Daoy (cell line): ENCODE data around the gene KLHDC8A. TPM values are rescaled to one million over a fixed set of nuclear protein-coding genes. Genes with fewer than 3 reads are reported as not detected.
A peak's percentile ranks its signal among the peaks of the same experiment; 100 is the strongest.

Experiments
- DNase-seq: peaks from one replicate; pipeline ENCODE4 v3.0.0-alpha.2; 2015; ENCODE audit warnings: low read depth
- total RNA-seq: library from RNA; depleted of rRNA; stranded (reverse); fragments of >200 nt; shearing (Covaris generic); gene quantifications from 2 replicates; pipeline ENCODE4 v1.2.3, GENCODE V29; 2014; rRNA removed

The KLHDC8A gene
- total RNA-seq, 1 experiment from 2014 or later: 0.34 TPM

DNA sequence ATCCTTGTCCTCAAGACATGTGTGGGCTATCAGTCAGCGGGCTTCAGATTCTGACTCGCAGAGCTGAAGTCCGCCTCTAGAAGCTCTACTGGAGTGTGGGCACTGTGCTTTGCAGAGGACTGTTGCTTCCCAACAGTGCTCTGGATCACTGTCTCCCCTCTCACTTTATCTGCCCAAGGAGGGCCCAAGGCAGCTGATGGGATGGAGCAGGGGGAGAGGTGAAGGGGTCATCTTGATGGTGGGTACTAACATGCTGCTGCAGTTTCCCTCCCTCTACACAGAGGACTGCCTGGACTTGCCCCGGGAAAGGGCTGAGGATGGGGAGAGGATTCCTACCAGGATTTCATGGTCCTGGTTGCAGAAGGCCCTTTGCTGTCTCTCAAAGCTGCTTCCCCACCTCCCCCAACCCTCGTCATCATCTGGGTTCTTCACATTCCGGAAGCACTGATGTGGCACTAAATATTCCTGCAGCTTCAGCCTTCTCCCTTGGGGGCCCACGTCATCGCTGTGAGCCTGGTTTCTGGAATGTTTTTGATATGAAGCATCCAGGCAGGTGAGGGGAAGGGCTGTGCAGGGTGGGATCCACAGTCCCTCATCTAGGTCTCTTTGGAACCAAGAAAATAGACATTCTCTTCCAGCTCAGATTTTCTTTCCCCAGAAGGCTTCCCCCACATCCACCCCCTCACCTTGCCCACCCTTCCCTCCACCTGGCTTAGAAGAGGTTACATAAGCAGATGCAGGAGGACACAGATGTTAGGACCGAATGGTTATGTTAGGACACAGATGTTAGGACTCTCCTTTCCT, 58.3 kb downstream of the KLHDC8A start:
- DNase-seq: peak; percentile 98

DNA sequence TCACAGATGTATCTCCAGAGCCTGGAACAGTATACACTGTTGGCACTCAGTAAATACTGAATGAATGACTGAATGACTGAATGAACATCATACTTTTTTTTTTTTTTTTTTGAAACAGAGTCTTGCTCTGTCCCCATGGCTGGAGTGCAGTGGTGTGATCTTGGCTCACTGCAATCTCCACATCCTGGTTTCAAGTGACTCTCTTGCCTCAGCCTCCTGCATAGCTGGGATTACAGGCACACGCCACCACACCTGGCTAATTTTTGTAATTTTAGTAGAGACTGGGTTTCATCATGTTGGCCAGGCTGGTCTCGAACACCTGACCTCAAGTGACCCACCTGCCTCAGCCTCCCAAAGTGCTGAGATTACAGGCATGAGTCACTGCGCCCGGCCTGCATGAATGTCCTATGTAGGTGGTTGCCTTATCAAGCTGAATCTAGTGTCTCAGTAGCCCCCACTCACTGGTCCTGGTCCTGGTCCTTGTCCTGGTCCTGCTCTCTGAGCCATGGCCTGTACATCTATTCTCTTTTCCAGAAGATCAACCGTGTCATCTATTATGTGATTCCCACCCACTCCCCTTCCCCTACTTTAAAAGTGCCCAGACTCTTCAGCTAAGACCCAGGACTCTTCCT, 59.1 kb downstream of the KLHDC8A start:
- peak; percentile 46 for DNase-seq

DNA sequence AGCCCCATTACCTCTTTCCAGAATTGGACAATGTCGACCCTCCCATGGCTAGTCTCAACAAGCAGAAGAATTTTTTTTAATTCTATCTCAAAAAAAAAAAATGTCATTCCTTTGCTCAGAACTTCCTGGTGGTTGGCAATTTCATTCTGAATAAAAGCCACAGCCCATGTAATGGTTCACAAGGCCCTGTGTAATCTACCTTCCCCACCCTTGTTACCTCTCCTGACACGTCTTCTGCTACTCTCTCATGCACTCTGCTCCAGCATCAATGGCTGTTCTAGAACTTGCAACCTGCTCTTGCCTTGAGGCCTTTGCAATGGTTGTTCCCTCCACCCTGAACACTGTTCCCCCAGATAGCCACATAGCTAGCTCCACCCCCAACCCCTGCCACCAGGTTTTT, 60.6 kb downstream of the KLHDC8A start:
- no peak for DNase-seq

DNA sequence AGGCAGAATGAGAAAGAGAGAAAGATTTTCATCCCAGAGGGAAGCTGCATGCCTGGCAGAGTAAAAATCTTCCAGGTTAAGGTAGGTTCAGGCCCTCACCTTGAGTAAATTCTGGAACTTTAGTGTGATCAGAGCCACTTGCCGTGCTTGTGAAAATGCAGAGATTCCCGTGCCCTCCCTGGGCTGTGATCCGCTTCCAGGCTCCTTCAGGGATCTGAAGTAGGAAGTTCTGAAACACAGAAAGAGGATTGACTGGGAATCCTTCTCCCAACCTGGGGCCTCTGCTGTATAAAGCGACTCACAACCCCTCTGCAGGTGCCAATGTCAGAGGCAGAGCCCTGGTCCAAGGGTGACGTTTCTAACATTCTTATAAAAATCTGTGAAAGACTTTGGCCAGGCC, 61.8 kb downstream of the KLHDC8A start:
- DNase-seq: peak; percentile 33

DNA sequence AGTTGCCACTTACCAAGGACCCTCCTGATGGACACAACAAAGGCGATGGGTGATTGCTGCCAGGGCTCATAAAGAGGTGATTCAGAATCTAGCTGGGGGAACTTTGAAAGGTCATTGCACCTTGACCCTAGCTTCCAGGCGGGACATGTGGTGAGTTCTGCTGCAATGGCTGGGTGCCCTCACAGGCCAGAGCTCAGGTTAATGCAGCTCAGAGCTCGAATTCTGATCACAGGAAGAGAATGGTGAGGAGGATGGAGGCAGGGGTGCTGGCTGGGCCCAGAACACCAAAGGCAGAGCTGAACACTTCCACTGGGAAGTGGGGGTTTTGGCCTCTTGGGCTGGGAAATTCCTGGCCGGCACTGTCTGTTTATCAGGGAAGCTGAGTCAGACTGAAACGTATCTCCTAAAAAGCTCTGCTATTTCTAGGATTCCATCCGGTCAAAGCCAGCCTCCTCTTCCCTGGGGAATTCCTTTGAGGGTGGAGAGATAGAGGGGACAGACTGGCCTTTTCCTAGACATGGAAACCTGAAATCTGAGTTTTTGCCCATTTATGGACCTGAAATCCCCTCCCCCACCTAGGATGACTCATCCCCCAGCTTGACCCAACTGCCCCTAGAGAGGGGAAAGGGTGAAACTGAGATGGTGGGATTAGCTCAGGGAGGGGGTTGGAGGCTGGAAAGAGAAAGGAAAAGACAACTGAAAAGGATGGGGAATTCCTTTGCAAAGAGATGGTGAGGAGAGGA, 62.4 kb downstream of the KLHDC8A start:
- DNase-seq: peak; percentile 94

DNA sequence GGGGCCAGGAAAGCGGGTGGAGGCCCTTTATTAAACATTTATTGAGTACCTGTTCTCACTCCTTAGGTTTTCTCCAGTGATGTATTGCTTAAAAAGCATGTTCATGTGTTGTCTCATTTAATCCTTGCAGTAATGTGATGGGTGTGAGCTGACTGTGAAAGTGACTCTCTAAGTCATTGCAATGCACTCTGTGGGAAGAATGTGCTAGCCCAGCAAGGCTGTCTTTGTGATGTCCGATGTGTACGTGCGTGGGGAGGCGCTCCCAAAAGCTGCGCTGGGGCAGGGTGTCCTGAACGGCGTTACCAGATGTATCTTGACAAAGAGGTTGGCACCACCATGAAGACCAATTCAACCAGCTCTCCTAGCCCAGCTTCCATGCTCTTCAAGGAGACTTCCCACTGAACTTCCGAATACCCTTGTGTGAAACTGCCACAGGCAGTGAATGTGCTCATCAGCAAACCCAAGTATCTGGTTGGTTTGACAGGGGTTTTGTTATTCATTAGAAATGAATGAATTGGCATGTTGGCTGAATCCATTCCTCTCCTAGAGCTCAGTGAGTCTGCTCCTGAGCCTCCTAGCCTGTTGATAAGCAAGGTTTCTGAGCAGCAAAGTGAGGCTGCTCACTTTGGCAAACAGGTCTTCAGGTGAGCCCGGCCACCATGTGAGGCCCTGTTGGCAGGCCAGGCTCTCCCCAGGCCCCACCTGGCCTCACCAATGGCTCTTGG, 63.2 kb downstream of the KLHDC8A start:
- DNase-seq: no peak

DNA sequence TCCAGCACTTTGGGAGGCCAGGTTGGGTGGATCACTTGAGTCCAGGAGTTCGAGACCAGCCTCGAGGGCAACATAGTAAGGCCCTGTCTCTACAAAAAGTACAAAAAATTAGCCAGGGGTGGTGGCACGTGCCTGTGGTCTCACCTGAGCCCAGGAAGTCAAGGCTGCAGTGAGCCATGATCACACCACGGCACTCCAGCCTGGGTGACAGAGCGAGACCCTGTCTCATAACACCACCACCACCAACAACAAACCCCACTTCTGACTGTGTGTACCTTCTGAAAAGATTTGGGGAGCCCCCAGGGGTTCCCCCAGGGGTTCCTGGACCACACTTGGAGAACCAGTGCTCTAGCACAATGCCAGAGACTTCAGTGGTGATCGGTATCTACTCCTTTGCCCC, 65.1 kb downstream of the KLHDC8A start:
- DNase-seq: no peak

DNA sequence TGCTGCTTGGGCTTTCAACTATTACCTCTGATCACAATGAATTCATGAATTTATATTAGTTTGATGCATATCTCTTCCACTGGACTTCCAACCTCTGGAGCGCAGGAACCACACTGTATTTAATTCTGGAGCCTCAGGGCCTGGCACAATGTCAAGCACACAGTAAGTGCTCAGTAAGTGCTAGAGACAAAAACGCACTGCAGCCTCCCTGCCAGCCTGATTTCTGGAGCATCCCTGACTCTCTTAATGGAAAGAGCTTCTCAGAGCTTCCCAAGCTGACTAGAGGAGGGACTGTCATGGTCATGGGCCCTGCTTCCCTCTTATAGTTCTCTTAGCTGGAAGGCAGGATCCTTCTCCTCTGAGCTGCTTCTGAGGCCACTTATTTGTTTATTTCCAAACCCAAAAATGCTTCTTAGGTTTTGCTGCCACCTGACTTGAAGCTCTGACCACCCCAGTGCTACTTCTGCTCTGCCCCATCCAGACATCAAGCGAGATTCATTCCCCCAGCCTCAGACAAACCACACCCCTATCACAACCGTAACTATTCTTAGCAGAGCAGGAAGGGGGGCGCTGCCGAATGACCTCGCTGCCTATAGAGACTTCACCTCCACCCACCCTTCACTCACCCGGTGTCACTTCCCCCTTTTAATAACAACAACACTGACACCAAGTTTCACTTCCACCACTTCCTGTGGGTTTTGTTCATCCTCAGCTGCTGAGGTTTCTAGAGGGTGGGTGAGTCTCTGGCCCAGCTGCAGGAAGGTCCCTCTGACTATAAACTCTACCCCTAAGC, 68.8 kb downstream of the KLHDC8A start:
- DNase-seq: peak; percentile 83

DNA sequence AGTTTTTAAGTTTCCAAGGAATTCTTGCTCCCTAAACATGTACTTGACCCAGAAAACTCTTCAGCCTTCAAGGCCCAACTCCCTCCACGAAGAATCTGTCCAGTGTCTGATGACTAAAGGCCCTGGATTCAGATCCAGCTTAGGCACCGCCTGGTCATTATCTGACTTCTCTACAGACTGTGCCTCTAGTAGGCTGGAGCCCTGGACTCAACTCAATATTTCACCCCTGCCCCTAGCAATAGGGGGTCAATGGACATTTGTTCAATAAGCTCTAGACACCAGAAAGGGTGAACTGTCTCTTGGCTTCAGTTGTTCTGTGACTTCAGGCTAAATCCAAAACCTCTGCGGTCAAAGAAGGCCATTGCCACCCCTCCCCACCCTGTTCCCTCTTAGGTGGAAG, 69.6 kb downstream of the KLHDC8A start:
- DNase-seq: no peak

DNA sequence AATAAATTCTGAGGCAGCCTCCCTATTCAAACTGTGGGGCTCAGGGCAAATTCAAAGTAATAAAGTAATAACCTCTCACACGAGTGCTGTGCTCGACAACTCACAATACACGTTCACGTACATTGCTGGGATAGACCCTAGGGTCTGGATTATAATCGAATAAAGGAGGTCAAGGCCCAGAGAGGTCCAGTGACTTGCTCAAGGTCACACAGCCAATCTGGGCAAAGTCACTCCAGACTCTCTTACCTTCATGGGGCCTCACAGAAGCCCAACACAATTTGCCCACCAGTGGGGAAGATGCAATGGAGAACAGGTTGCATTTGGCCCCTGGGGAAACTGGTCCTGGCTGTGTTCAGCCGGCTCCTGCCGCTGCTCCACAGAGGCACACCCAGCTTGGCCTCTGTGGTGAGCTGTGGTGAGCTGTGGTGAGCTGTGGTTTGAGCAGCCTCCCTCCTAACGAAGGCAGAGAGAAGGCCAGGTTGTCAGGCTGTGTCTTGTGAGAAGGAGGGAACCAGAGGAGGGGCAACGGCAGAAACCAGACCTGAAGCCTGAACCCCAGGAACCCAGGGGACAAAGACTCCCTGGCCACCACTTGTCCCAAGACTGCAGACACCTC, 70.3 kb downstream of the KLHDC8A start:
- peak; percentile 87 for DNase-seq

Other genes with a start within 250 kb of the KLHDC8A start
- gene RBBP5, start 234.9 kb downstream of the KLHDC8A start, total RNA-seq: 18.8 and 22.6 TPM in 2 replicates
- gene DSTYK, start 145.2 kb downstream of the KLHDC8A start, total RNA-seq: 5.0 and 6.2 TPM in 2 replicates
- gene TMCC2, start 129.0 kb downstream of the KLHDC8A start, total RNA-seq: 3.2 and 4.8 TPM in 2 replicates
- gene NUAK2, start 35.2 kb downstream of the KLHDC8A start, total RNA-seq: 11.1 and 12.4 TPM in 2 replicates
- 0.74 TPM in 1 of 2 replicates, not detected in the other for gene LEMD1, start 65.1 kb upstream of the KLHDC8A start, total RNA-seq
- gene BLACAT1, start 99.1 kb upstream of the KLHDC8A start, total RNA-seq: 0.30 and 0.86 TPM in 2 replicates
- gene CDK18, start 147.7 kb upstream of the KLHDC8A start, total RNA-seq: 0.60 and 0.80 TPM in 2 replicates